Endothelial cell (in vitro differentiated cells): ENCODE measurements around the gene WBP2NL. TPM values are rescaled to one million over a fixed set of nuclear protein-coding genes. Genes with fewer than 3 reads are reported as not detected.

ENCODE experiments used
- DNase-seq: peaks from one replicate; pipeline ENCODE4 v3.0.0; 2021; ENCODE audit warnings: low spot score
- H3K27ac Mint-ChIP-seq: one replicate; pipeline ENCODE4 v1.8.0; 2021; ENCODE audit warnings: mixed read lengths, inconsistent platforms; ENCODE audit not compliant: unreplicated experiment
- H3K27me3 Mint-ChIP-seq: one replicate; pipeline ENCODE4 v1.8.0; 2021; ENCODE audit warnings: mild to moderate bottlenecking, moderate library complexity, mixed read lengths, inconsistent platforms; ENCODE audit not compliant: unreplicated experiment
- H3K36me3 Mint-ChIP-seq: one replicate; pipeline ENCODE4 v1.8.0; 2021; ENCODE audit warnings: mild to moderate bottlenecking, low read depth, mixed read lengths, inconsistent platforms; ENCODE audit not compliant: unreplicated experiment
- H3K4me1 Mint-ChIP-seq: one replicate; pipeline ENCODE4 v1.8.0; 2021; ENCODE audit warnings: mild to moderate bottlenecking, mixed read lengths, inconsistent platforms; ENCODE audit not compliant: unreplicated experiment
- H3K4me3 Mint-ChIP-seq: one replicate; pipeline ENCODE4 v1.8.0; 2021; ENCODE audit warnings: mild to moderate bottlenecking, mixed read lengths, inconsistent platforms; ENCODE audit not compliant: unreplicated experiment
- H3K9me3 Mint-ChIP-seq: one replicate; pipeline ENCODE4 v1.8.0; 2021; ENCODE audit warnings: mixed read lengths, inconsistent platforms; ENCODE audit not compliant: unreplicated experiment
- total RNA-seq: library from RNA; stranded (reverse); fragmentation: NEBNext Ultra II Directional; extraction: Animal tissue kit (Norgen Biotek cat#: 25700); gene quantifications from one replicate; pipeline ENCODE4 v1.2.1, GENCODE V29; 2021; ENCODE audit not compliant: unreplicated experiment
- TF ChIP-seq, protein P1 (sequence below): fragments of 200-600 bp; sonication (generic); IDR thresholded peaks from one replicate; pipeline ENCODE4 v1.5.0; 2021; ENCODE audit warnings: antibody characterized with exemption; ENCODE audit not compliant: unreplicated experiment

Gene WBP2NL
- total RNA-seq, 1 donor from 2014 or later: not detected

DNA sequence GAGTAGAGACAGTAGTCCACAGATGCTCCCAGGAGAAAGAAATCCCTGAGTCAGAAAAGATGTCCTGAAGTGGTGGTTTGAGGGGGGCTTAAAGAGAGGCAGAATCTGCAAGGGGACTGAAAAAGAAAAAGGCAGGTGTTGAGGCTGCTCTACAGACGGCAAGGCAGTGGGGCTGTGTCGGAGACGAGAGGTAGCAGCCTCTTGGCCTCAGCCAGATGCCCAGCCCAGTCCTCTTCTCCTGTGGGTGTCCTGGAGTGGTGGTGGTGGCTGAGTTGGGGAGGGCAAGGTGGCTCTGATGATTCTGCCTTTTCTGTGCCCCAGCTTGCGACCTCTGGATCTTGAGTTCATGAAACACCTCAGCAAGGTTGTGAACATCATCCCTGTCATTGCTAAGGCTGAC is 9.3 kb upstream of the WBP2NL start:
- Mint-ChIP-seq H3K27me3 (peaks cover 8% of the 10 kb centered on the region), H3K4me1 (peaks cover 4% of the 10 kb centered on the region), H3K4me3 (no peak overlapping the region), H3K36me3 (peaks cover 4% of the 10 kb centered on the region), H3K9me3 (no peaks in the 10 kb centered on the region), H3K27ac (no peak overlapping the region)
- DNase-seq: no peak
- TF ChIP-seq, protein P1, sequence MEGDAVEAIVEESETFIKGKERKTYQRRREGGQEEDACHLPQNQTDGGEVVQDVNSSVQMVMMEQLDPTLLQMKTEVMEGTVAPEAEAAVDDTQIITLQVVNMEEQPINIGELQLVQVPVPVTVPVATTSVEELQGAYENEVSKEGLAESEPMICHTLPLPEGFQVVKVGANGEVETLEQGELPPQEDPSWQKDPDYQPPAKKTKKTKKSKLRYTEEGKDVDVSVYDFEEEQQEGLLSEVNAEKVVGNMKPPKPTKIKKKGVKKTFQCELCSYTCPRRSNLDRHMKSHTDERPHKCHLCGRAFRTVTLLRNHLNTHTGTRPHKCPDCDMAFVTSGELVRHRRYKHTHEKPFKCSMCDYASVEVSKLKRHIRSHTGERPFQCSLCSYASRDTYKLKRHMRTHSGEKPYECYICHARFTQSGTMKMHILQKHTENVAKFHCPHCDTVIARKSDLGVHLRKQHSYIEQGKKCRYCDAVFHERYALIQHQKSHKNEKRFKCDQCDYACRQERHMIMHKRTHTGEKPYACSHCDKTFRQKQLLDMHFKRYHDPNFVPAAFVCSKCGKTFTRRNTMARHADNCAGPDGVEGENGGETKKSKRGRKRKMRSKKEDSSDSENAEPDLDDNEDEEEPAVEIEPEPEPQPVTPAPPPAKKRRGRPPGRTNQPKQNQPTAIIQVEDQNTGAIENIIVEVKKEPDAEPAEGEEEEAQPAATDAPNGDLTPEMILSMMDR: no peak

DNA sequence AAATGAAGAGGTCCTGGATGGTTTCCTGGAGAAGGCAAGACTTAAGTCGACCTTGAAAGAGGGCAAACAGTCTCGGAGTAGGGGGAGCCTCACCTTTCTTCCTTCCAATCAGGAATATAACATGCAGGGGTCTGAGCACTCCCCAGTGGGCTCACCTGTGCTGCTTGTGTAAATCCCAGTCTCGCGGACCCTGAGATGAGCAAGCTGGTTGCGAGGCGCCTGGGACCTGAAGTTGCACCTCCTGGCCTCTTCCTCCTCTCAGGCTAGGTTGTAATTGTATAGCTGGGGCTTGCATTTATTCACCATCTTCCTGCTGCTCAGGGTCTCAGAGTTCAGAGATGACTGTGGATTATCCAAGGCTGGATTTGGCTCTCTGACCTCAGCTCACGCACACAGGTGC is 7.5 kb upstream of the WBP2NL start:
- Mint-ChIP-seq H3K4me1 (peaks cover 4% of the 10 kb centered on the region), H3K27ac (no peak overlapping the region), H3K4me3 (no peak overlapping the region), H3K36me3 (peaks cover 4% of the 10 kb centered on the region), H3K9me3 (no peaks in the 10 kb centered on the region), H3K27me3 (peaks cover 8% of the 10 kb centered on the region)
- TF ChIP-seq, protein P1: no peak
- DNase-seq: no peak

DNA sequence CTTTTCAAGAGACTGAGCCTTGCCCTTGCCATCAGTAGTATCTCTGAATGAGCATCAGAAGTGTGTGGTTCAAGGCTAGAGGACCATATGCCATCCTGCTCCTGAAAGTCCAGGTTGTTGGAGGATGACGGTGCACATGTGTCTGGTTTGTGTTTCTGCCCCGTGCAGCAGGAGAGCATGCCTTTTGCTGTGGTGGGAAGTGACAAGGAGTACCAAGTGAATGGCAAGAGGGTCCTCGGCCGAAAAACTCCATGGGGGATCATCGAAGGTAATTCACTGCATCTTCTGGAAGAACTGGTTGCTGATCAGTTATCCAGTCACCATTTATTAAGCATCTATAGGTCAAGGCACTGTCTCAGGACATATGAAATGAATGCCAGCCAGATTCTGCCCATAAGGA is 6.1 kb upstream of the WBP2NL start:
- Mint-ChIP-seq H3K36me3 (peaks cover 4% of the 10 kb centered on the region), H3K27ac (no peak overlapping the region), H3K9me3 (no peaks in the 10 kb centered on the region), H3K4me1 (peaks cover 4% of the 10 kb centered on the region), H3K27me3 (peaks cover 8% of the 10 kb centered on the region), H3K4me3 (no peak overlapping the region)
- no peak for DNase-seq
- TF ChIP-seq, protein P1: no peak

DNA sequence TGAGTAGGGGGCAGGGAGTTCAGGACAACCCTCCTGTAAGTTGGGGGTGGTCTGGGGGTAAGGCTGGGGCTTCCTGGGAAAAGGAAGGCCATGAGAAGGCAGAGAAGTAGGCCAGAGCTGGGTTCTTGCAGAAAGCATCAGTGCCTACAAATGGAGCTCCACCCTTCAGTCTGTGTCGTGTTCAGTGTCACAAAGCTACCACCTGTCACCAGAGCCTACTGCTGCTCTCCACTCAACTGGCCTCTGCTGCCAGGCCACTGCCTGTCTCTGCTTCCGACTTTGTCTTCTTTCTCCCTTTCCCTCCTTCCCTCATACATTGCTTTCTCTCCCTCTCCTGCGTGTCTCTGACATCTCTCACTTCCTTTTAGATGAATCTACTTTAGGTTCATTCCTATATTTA is 3.4 kb upstream of the WBP2NL start:
- H3K27ac Mint-ChIP-seq: no peak overlapping the region
- TF ChIP-seq, protein P1: no peak
- H3K9me3 Mint-ChIP-seq: no peaks in the 10 kb centered on the region
- DNase-seq: no peak
- H3K4me3 Mint-ChIP-seq: no peak overlapping the region
- peaks cover 6% of the 10 kb centered on the region for H3K27me3 Mint-ChIP-seq
- no peaks in the 10 kb centered on the region for H3K4me1 Mint-ChIP-seq
- H3K36me3 Mint-ChIP-seq: peaks cover 4% of the 10 kb centered on the region

DNA sequence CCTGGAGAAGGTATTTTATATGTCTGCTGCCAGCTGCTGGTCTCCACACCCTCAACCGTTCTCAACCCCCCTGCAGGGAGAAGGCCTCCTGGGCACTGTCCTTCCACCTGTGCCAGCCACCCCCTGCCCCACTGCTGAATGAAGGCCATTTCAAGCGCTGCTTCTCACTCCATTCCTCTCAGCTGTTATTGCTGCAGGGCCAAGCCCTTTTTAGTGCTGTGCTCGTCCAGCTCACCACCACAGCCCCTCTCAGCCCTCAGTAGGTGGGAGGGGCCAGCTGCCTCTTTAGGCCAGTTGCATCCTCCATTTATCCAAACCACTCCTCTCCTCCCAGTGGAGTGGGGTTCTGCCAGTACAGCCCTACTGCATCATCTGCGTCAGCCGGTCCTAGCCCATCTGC is 1.8 kb upstream of the WBP2NL start:
- Mint-ChIP-seq H3K9me3 (no peaks in the 10 kb centered on the region), H3K27me3 (peaks cover 4% of the 10 kb centered on the region), H3K4me1 (no peaks in the 10 kb centered on the region), H3K4me3 (no peak overlapping the region), H3K36me3 (no peaks in the 10 kb centered on the region), H3K27ac (no peak overlapping the region)
- DNase-seq: no peak
- TF ChIP-seq, protein P1: no peak
